ENCODE results near the gene C1orf210. TPM values are rescaled to one million over a fixed set of nuclear protein-coding genes. Genes with fewer than 3 reads are reported as not detected.

C1orf210 gene
- total RNA-seq, 1 donor from 2014 or later = 2.2 TPM

GRCh38 chr1:43271186-43272118, 13.9 kb downstream of the C1orf210 start:
- no peak for TF ChIP-seq CTCF (IDR thresholded peaks at IDR 0.05)
- TF ChIP-seq POLR2AphosphoS5 (IDR thresholded peaks at IDR 0.05; ENCODE audit: insufficient read depth in 1 of 2, low read depth in 1 of 2) = no peak
- TF ChIP-seq POLR2A (IDR thresholded peaks at IDR 0.05) = no peak
- Histone ChIP-seq H3K9me3 (no peaks in the 10 kb centered on the region), H3K36me3 (no peaks in the 10 kb centered on the region), H3K4me1 (peaks cover 5% of the 10 kb centered on the region), H3K4me3 (no peak overlapping the region), H3K27ac (no peak overlapping the region), H3K27me3 (no peaks in the 10 kb centered on the region)
- intact Hi-C loops (cut with DNase I) = no loop called here
- peak in 1 of 2 donors; percentile 52 for DNase-seq (ENCODE audit: extremely low spot score in 2 of 2)

GRCh38 chr1:43270421-43271095, 14.8 kb downstream of the C1orf210 start:
- peak; percentile 72 to 94 for DNase-seq (ENCODE audit: extremely low spot score in 2 of 2)
- intact Hi-C loops (cut with DNase I) = no loop called here
- no peaks in the 10 kb centered on the region for H3K27me3 ChIP-seq
- no peaks in the 10 kb centered on the region for H3K36me3 ChIP-seq
- H3K4me3 ChIP-seq = peak overlapping the region in 1 of 2 donors; percentile 2
- peaks cover 5% of the 10 kb centered on the region for H3K4me1 ChIP-seq
- H3K9me3 ChIP-seq = no peaks in the 10 kb centered on the region
- no peak overlapping the region for H3K27ac ChIP-seq
- TF ChIP-seq POLR2AphosphoS5 (IDR thresholded peaks at IDR 0.05; ENCODE audit: insufficient read depth in 1 of 2, low read depth in 1 of 2) = no peak
- TF ChIP-seq CTCF (IDR thresholded peaks at IDR 0.05) = no peak
- no peak for TF ChIP-seq POLR2A (IDR thresholded peaks at IDR 0.05)

- Histone ChIP-seq H3K4me3 (peak within 1 kb of the TSS in 1 of 2 donors; percentile 2), H3K36me3 (no peaks in the 10 kb centered on the region), H3K9me3 (no peaks in the 10 kb centered on the region), H3K4me1 (peaks cover 5% of the 10 kb centered on the region), H3K27me3 (no peaks in the 10 kb centered on the region), H3K27ac (no peak within 1 kb of the TSS)
- TF ChIP-seq POLR2AphosphoS5 (IDR thresholded peaks at IDR 0.05; ENCODE audit: insufficient read depth in 1 of 2, low read depth in 1 of 2) (no peak), CTCF (IDR thresholded peaks at IDR 0.05) (no peak), POLR2A (IDR thresholded peaks at IDR 0.05) (no peak)
- DNase-seq (ENCODE audit: extremely low spot score in 2 of 2) = peak; percentile 64 to 77
- intact Hi-C loops (cut with DNase I) = no loop called here
Observed at GRCh38 chr1:43269627-43270375, 15.6 kb downstream of the C1orf210 start, which contains the start of gene TMEM125. TMEM125 (plus strand) TSS chr1:43269983; CDS start chr1:43272723, 2,740 bp downstream.

GRCh38 chr1:43267818-43268425, 17.5 kb downstream of the C1orf210 start:
- intact Hi-C loops (cut with DNase I) = no loop called here
- Histone ChIP-seq H3K4me1 (peaks cover 5% of the 10 kb centered on the region), H3K27ac (no peak overlapping the region), H3K4me3 (no peak overlapping the region), H3K27me3 (no peaks in the 10 kb centered on the region), H3K9me3 (no peaks in the 10 kb centered on the region), H3K36me3 (no peaks in the 10 kb centered on the region)
- TF ChIP-seq POLR2A (IDR thresholded peaks at IDR 0.05) (no peak), CTCF (IDR thresholded peaks at IDR 0.05) (no peak), POLR2AphosphoS5 (IDR thresholded peaks at IDR 0.05; ENCODE audit: insufficient read depth in 1 of 2, low read depth in 1 of 2) (no peak)
- DNase-seq (ENCODE audit: extremely low spot score in 2 of 2) = peak in 1 of 2 donors; percentile 60
